ENCODE results near the gene VAV2. TPM values are rescaled to one million over a fixed set of nuclear protein-coding genes. Genes with fewer than 3 reads are reported as not detected.

VAV2 gene
- total RNA-seq, 2 experiments from 2014 or later = 11.0 to 27.8 TPM

DNA sequence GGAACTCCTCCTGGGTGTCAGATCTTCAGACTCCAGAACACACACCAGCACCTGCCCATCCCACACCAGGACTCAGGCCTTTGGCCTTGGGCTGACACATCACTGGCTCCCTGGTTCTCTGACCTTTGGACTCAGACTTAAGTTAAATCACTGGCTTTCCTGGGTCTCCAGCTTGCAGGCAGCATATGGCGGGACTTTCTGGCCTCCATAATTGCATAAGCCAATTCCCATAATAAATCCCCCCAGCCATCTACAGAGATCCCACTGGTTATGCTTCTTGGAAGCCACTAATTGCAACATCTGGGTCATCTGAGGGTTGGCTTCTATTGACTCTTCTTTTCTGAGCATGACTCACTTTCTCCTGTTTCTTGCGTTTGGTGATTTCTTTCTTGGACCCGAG, 173.7 kb downstream of the VAV2 start:
- TF ChIP-seq, protein P1, sequence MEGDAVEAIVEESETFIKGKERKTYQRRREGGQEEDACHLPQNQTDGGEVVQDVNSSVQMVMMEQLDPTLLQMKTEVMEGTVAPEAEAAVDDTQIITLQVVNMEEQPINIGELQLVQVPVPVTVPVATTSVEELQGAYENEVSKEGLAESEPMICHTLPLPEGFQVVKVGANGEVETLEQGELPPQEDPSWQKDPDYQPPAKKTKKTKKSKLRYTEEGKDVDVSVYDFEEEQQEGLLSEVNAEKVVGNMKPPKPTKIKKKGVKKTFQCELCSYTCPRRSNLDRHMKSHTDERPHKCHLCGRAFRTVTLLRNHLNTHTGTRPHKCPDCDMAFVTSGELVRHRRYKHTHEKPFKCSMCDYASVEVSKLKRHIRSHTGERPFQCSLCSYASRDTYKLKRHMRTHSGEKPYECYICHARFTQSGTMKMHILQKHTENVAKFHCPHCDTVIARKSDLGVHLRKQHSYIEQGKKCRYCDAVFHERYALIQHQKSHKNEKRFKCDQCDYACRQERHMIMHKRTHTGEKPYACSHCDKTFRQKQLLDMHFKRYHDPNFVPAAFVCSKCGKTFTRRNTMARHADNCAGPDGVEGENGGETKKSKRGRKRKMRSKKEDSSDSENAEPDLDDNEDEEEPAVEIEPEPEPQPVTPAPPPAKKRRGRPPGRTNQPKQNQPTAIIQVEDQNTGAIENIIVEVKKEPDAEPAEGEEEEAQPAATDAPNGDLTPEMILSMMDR (conservative IDR thresholded peaks at IDR 0.05; ENCODE audit: low read length) = no peak
- TF ChIP-seq EZH2phosphoT487 (IDR thresholded peaks at IDR 0.05; ENCODE audit: borderline replicate concordance, low read depth, low read length) = no peak
- Histone ChIP-seq H3K4me3 (ENCODE audit: low read depth, low read length, poor library complexity, severe bottlenecking) (no peak overlapping the region), H3K36me3 (ENCODE audit: insufficient read depth, low read length) (no peaks in the 10 kb centered on the region), H4K20me1 (ENCODE audit: insufficient read depth, low read length) (no peaks in the 10 kb centered on the region), H3K79me2 (ENCODE audit: insufficient read depth, low read depth, low read length) (no peaks in the 10 kb centered on the region), H3K4me1 (ENCODE audit: insufficient read depth, low read length, poor library complexity, severe bottlenecking) (peaks cover 17% of the 10 kb centered on the region), H2AFZ (ENCODE audit: low read length) (no peak overlapping the region), H3K9me3 (ENCODE audit: low read length) (no peaks in the 10 kb centered on the region), H3K27ac (ENCODE audit: low read depth, low read length, poor library complexity, severe bottlenecking) (no peak overlapping the region), H3K4me2 (ENCODE audit: low read length) (no peak overlapping the region), H3K9me2 (ENCODE audit: insufficient read depth, low read length) (no peaks in the 10 kb centered on the region)
- intact Hi-C loops (cut with micrococcal nuclease; ENCODE audit: unreplicated experiment) = no loop called here
- no peak for DNase-seq (ENCODE audit: low spot score)
- CTCF ChIA-PET (ENCODE audit: unreplicated experiment) = no interaction called here
- BruUV-seq (replicated peaks) = no TSS peak
- POLR2A ChIA-PET = no interaction called here

DNA sequence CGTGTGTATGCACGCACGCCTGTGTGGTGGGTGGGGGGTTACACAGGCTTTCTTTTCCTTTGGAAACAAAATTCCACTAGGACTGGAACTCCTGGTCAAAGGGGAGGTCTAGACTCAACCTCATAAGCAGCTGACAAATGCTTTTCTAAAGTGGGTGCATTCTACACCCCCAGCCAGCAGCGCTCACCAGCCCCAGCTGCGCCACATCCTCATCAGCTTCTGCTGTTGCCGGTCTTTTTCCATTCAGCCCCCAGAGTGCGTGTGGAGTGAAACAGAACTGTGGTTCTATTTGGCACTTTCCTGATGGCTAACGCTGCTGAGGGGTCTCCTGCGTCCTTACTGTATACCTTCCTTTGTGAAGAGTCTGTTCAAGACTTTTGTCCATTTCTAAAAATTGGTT, 176.3 kb downstream of the VAV2 start:
- POLR2A ChIA-PET = no interaction called here
- H3K4me1 ChIP-seq (ENCODE audit: insufficient read depth, low read length, poor library complexity, severe bottlenecking) = no peaks in the 10 kb centered on the region
- H3K79me2 ChIP-seq (ENCODE audit: insufficient read depth, low read depth, low read length) = no peaks in the 10 kb centered on the region

DNA sequence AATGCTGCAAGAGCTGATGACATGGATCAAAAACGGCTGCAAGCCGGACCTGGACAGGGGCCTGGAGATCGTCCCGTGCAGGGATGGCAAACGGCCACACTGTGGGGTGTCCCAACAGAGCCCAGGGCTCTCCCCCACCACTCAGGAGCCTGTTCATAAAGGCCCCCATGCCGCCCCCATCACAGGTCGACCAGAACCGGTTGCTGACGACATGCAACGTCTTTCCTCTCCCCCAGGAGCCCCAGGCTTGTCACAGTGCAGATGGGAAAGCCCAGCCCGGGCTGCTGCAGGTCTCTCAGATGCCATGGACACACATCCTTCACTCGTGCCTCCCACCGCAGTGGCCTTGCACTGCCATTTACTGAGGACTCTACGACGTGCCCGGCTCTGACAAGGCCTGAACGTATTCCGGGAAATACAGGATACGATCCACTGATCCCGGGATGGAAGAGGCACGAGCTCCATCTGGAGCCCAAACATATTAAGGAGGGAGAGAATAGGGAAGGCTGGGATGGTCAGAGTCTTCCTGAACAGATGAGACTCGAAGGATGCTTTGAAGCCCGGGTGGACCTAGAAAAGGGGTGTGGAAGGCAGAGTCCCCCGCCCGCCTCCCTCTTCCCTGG, 177.4 kb downstream of the VAV2 start:
- DNase-seq (ENCODE audit: low spot score) = no peak
- H4K20me1 ChIP-seq (ENCODE audit: insufficient read depth, low read length) = no peaks in the 10 kb centered on the region
- no peak overlapping the region for H3K27ac ChIP-seq (ENCODE audit: low read depth, low read length, poor library complexity, severe bottlenecking)
- TF ChIP-seq EZH2phosphoT487 (IDR thresholded peaks at IDR 0.05; ENCODE audit: borderline replicate concordance, low read depth, low read length) = no peak
- TF ChIP-seq, protein P1 (conservative IDR thresholded peaks at IDR 0.05; ENCODE audit: low read length) = no peak
- BruUV-seq (replicated peaks) = no TSS peak
- ChIA-PET CTCF (ENCODE audit: unreplicated experiment) (no interaction called here), POLR2A (interaction anchor here (0.6 kb wide), 1 partner anchor 319 kb away, joined by 4 read pairs; no protein-coding TSS in a partner anchor)
- H3K4me1 ChIP-seq (ENCODE audit: insufficient read depth, low read length, poor library complexity, severe bottlenecking) = no peaks in the 10 kb centered on the region
- H3K4me2 ChIP-seq (ENCODE audit: low read length) = no peak overlapping the region
- no peak overlapping the region for H3K4me3 ChIP-seq (ENCODE audit: low read depth, low read length, poor library complexity, severe bottlenecking)
- no peaks in the 10 kb centered on the region for H3K36me3 ChIP-seq (ENCODE audit: insufficient read depth, low read length)
- H2AFZ ChIP-seq (ENCODE audit: low read length) = no peak overlapping the region
- H3K9me2 ChIP-seq (ENCODE audit: insufficient read depth, low read length) = no peaks in the 10 kb centered on the region
- no peaks in the 10 kb centered on the region for H3K79me2 ChIP-seq (ENCODE audit: insufficient read depth, low read depth, low read length)
- H3K9me3 ChIP-seq (ENCODE audit: low read length) = no peaks in the 10 kb centered on the region
- intact Hi-C loops (cut with micrococcal nuclease; ENCODE audit: unreplicated experiment) = no loop called here

More for the DNA sequence above, 176.3 kb downstream of the VAV2 start:
- H3K36me3 ChIP-seq (ENCODE audit: insufficient read depth, low read length) = no peaks in the 10 kb centered on the region
- CTCF ChIA-PET (ENCODE audit: unreplicated experiment) = no interaction called here
- no peaks in the 10 kb centered on the region for H3K9me3 ChIP-seq (ENCODE audit: low read length)
- H3K4me2 ChIP-seq (ENCODE audit: low read length) = no peak overlapping the region
- no peak overlapping the region for H3K27ac ChIP-seq (ENCODE audit: low read depth, low read length, poor library complexity, severe bottlenecking)
- H4K20me1 ChIP-seq (ENCODE audit: insufficient read depth, low read length) = no peaks in the 10 kb centered on the region
- no peak for DNase-seq (ENCODE audit: low spot score)
- intact Hi-C loops (cut with micrococcal nuclease; ENCODE audit: unreplicated experiment) = no loop called here
- no peak overlapping the region for H3K4me3 ChIP-seq (ENCODE audit: low read depth, low read length, poor library complexity, severe bottlenecking)
- BruUV-seq (replicated peaks) = no TSS peak
- no peaks in the 10 kb centered on the region for H3K9me2 ChIP-seq (ENCODE audit: insufficient read depth, low read length)
- TF ChIP-seq, protein P1 (conservative IDR thresholded peaks at IDR 0.05; ENCODE audit: low read length) = no peak
- no peak for TF ChIP-seq EZH2phosphoT487 (IDR thresholded peaks at IDR 0.05; ENCODE audit: borderline replicate concordance, low read depth, low read length)
- H2AFZ ChIP-seq (ENCODE audit: low read length) = no peak overlapping the region
